ENCODE data around the gene TMEM240. TPM values are rescaled to one million over a fixed set of nuclear protein-coding genes. Genes with fewer than 3 reads are reported as not detected.
A peak's percentile ranks its signal among the peaks of the same experiment; 100 is the strongest.

Gene TMEM240
- total RNA-seq, 1 experiment from 2014 or later: 0.87 TPM

DNA sequence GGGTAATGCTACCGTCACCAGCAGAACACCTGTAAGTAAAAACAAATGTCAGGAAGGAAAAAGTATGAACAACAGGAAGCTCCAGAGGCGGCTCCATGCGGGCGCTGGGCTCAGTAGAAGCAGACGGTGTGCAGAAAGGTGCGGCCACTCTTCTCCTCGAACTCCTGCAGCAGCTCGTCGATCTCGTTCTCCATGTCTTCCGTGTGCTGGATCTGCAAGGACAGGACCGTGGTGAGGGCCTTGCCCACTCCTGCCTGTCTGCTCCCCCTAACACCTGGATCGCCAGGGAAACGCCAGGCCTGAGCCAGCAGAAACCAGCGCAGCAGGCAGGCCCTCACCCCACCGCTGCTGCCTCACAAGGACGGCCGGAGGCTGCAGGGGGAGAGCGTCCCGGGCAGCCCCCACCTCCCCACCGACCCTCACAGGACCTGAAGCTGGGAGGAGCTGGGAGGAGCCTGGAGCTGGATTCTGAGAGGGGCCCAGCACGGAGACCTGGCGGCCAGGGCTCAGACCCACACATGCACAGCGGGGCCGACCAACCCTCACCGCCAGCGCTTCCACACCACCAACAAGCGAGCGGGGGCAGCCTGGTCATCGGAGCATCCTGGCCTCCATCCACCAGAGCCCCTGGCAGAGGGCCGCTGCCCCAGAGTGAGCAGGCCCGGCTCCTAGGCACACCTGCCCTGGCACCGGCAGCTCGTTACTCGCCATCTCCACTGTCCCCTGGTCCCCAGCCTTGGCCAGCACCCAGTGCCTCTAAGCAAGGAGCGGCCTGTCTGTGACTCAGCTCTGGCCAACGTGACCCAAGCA, 1.7 kb upstream of the TMEM240 start:
- no peak overlapping the region for H3K4me3 ChIP-seq (ENCODE audit: low read length)
- H3K4me2 ChIP-seq (ENCODE audit: low read length): no peak overlapping the region
- no peak for DNase-seq
- H3F3A ChIP-seq (ENCODE audit: low read length, unreplicated experiment): no peaks in the 10 kb centered on the region
- CTCF ChIA-PET: no interaction called here
- H3K79me2 ChIP-seq (ENCODE audit: low read length): no peaks in the 10 kb centered on the region
- POLR2A ChIA-PET (ENCODE audit: unreplicated experiment): interaction anchor here (0.6 kb wide), 1 partner anchor 144 kb away, joined by 3 read pairs; no protein-coding TSS in a partner anchor
- H3K9me2 ChIP-seq (replicated peaks; ENCODE audit: low read length): no peaks in the 10 kb centered on the region
- TF ChIP-seq EZH2phosphoT487 (IDR thresholded peaks at IDR 0.05; ENCODE audit: borderline replicate concordance, low read length) (no peak), EZH2 (IDR thresholded peaks at IDR 0.05; ENCODE audit: low read length, unreplicated experiment) (no peak)
- TF ChIP-seq, protein P1, sequence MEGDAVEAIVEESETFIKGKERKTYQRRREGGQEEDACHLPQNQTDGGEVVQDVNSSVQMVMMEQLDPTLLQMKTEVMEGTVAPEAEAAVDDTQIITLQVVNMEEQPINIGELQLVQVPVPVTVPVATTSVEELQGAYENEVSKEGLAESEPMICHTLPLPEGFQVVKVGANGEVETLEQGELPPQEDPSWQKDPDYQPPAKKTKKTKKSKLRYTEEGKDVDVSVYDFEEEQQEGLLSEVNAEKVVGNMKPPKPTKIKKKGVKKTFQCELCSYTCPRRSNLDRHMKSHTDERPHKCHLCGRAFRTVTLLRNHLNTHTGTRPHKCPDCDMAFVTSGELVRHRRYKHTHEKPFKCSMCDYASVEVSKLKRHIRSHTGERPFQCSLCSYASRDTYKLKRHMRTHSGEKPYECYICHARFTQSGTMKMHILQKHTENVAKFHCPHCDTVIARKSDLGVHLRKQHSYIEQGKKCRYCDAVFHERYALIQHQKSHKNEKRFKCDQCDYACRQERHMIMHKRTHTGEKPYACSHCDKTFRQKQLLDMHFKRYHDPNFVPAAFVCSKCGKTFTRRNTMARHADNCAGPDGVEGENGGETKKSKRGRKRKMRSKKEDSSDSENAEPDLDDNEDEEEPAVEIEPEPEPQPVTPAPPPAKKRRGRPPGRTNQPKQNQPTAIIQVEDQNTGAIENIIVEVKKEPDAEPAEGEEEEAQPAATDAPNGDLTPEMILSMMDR (conservative IDR thresholded peaks at IDR 0.05; ENCODE audit: low read depth, low read length): no peak
- no peaks in the 10 kb centered on the region for H3K4me1 ChIP-seq (ENCODE audit: insufficient read depth, low read length)
- H3K36me3 ChIP-seq (ENCODE audit: low read depth, low read length): peaks cover 25% of the 10 kb centered on the region; the same call in 1 of the 2 replicates
- H3K27ac ChIP-seq (ENCODE audit: low read length): no peak overlapping the region
- no peak overlapping the region for H2AFZ ChIP-seq (ENCODE audit: low read length)
- no peaks in the 10 kb centered on the region for H3K27me3 ChIP-seq (ENCODE audit: low read length)
- H3K9me3 ChIP-seq (ENCODE audit: low read length): no peaks in the 10 kb centered on the region
- no TSS peak for BruUV-seq (replicated peaks)
- intact Hi-C loops (cut with micrococcal nuclease): no loop called here
- H3K9ac ChIP-seq (ENCODE audit: low read length): no peak overlapping the region
- H4K20me1 ChIP-seq (ENCODE audit: low read length): no peaks in the 10 kb centered on the region
- ATAC-seq: no peak

DNA sequence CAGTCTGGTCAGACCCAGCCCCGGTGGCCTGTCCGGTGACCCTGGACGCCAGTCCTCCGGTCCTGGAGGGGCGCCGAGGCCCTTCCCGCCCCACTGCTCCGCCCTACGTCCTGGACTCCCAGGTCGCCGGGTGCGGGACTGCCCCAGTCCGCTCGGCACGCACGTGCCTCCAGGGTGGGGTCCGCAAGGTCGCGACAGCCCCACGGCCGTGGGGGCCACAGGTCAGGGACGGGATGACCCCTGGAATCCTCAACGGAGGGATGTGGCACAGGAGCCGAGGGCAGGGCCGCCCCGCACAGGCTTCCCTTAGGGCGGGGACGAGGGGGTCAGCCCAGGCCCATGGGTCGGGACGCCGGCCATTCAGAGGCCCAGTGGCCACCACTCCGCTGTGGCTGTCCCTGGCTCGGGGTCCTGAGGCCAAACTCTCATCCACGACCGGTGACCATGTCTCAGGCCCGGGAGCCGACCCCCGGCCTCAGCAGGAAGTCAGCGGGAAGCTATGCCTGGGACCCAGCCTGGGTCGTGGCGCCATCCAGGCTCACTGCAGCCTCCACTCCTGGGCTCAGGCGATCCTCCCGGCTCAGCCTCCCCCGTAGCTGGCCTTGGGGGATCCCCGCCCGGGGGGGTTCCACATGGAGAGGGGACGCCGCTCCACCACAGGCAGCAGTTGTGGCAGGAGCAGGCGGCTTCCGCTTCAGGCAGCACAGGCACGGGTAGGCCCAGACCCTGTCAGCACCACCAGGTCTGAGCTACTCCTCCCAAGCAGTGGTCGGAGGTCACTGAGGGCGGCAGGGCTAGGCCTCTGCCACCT, 599 bp upstream of the TMEM240 start:
- POLR2A ChIA-PET (ENCODE audit: unreplicated experiment): no interaction called here
- H3K79me2 ChIP-seq (ENCODE audit: low read length): no peaks in the 10 kb centered on the region
- no peaks in the 10 kb centered on the region for H3K9me2 ChIP-seq (replicated peaks; ENCODE audit: low read length)
- no peak overlapping the region for H3K27ac ChIP-seq (ENCODE audit: low read length)
- H3K27me3 ChIP-seq (ENCODE audit: low read length): no peaks in the 10 kb centered on the region
- H3K9me3 ChIP-seq (ENCODE audit: low read length): no peaks in the 10 kb centered on the region
- no peaks in the 10 kb centered on the region for H3K4me1 ChIP-seq (ENCODE audit: insufficient read depth, low read length)
- H2AFZ ChIP-seq (ENCODE audit: low read length): no peak overlapping the region
- intact Hi-C loops (cut with micrococcal nuclease): no loop called here
- no peak overlapping the region for H3K4me3 ChIP-seq (ENCODE audit: low read length)
- H3K36me3 ChIP-seq (ENCODE audit: low read depth, low read length): peaks cover 25% of the 10 kb centered on the region; the same call in 1 of the 2 replicates
- H3F3A ChIP-seq (ENCODE audit: low read length, unreplicated experiment): no peaks in the 10 kb centered on the region
- no peak for DNase-seq
- peak; percentile 2; the same call in 1 of the 2 replicates for ATAC-seq
- CTCF ChIA-PET: no interaction called here
- H4K20me1 ChIP-seq (ENCODE audit: low read length): no peaks in the 10 kb centered on the region
- no TSS peak for BruUV-seq (replicated peaks)
- no peak overlapping the region for H3K4me2 ChIP-seq (ENCODE audit: low read length)
- TF ChIP-seq EZH2 (IDR thresholded peaks at IDR 0.05; ENCODE audit: low read length, unreplicated experiment) (no peak), EZH2phosphoT487 (IDR thresholded peaks at IDR 0.05; ENCODE audit: borderline replicate concordance, low read length) (no peak)
- TF ChIP-seq, protein P1 (conservative IDR thresholded peaks at IDR 0.05; ENCODE audit: low read depth, low read length): no peak
- H3K9ac ChIP-seq (ENCODE audit: low read length): no peak overlapping the region

Data from PC-3 (cell line).